Mesothelial cell of epicardium (in vitro differentiated cells): ENCODE measurements around the gene APLP2. TPM values are rescaled to one million over a fixed set of nuclear protein-coding genes. Genes with fewer than 3 reads are reported as not detected.

ENCODE experiments used
- DNase-seq, 2 experiments: peaks; one replicate each; pipeline ENCODE4 v3.0.0; 2021; ENCODE audit warnings: low spot score in 2 of 2; ENCODE audit not compliant: unreplicated experiment in 2 of 2
- H3K27ac Mint-ChIP-seq: 2 replicates; pipeline ENCODE4 v1.8.0; 2021; ENCODE audit warnings: mixed read lengths
- H3K27me3 Mint-ChIP-seq: 2 replicates; pipeline ENCODE4 v1.8.0; 2021; ENCODE audit warnings: low read depth, mixed read lengths
- H3K36me3 Mint-ChIP-seq: 2 replicates; pipeline ENCODE4 v1.8.0; 2021; ENCODE audit warnings: mixed read lengths
- H3K4me1 Mint-ChIP-seq: 2 replicates; pipeline ENCODE4 v1.8.0; 2021; ENCODE audit warnings: mixed read lengths
- H3K4me3 Mint-ChIP-seq: 2 replicates; pipeline ENCODE4 v1.8.0; 2021; ENCODE audit warnings: mild to moderate bottlenecking, moderate library complexity, mixed read lengths
- H3K9me3 Mint-ChIP-seq: 2 replicates; pipeline ENCODE4 v1.8.0; 2021; ENCODE audit warnings: mixed read lengths
- CTCF ChIP-seq: fragments of 200-600 bp; sonication (generic); IDR thresholded peaks from one replicate; pipeline ENCODE4 v1.5.0; 2021; ENCODE audit warnings: antibody characterized with exemption; ENCODE audit not compliant: unreplicated experiment
- total RNA-seq: library from RNA; stranded (reverse); gene quantifications from 3 replicates; pipeline ENCODE4 v1.2.1, GENCODE V29; 2021

The APLP2 gene
- total RNA-seq, 1 donor from 2014 or later, result 240 TPM

- DNase-seq, result no peak
- Mint-ChIP-seq H3K4me1 (peaks cover 19% of the 10 kb centered on the region), H3K4me3 (no peak overlapping the region), H3K36me3 (no peaks in the 10 kb centered on the region), H3K27ac (no peak overlapping the region), H3K9me3 (no peaks in the 10 kb centered on the region), H3K27me3 (peaks cover 44% of the 10 kb centered on the region)
- TF ChIP-seq CTCF, result no peak
Observed at GRCh38 chr11:130157840-130158239, 88.1 kb downstream of the APLP2 start.

- Mint-ChIP-seq H3K27me3 (peaks cover 44% of the 10 kb centered on the region), H3K27ac (peak overlapping the region; percentile 51), H3K9me3 (no peaks in the 10 kb centered on the region)
Observed at GRCh38 chr11:130159139-130159538, 89.4 kb downstream of the APLP2 start.

GRCh38 chr11:130159657-130160497, 90.2 kb downstream of the APLP2 start, which contains the start of gene ST14:
Gene ST14, plus strand, starts transcription at chr11:130159782. Its CDS starts 198 bp downstream, at chr11:130159980.
- Mint-ChIP-seq H3K27ac (peak within 1 kb of the TSS; percentile 84), H3K4me1 (peaks cover 19% of the 10 kb centered on the region), H3K36me3 (no peaks in the 10 kb centered on the region), H3K4me3 (peak within 1 kb of the TSS; percentile 78), H3K9me3 (no peaks in the 10 kb centered on the region), H3K27me3 (peaks cover 44% of the 10 kb centered on the region)
- peak in 1 of 2 experiments; percentile 54 for DNase-seq
- TF ChIP-seq CTCF, result no peak

More at GRCh38 chr11:130159139-130159538, 89.4 kb downstream of the APLP2 start:
- TF ChIP-seq CTCF, result no peak
- DNase-seq, result no peak
- Mint-ChIP-seq H3K4me3 (peak overlapping the region; percentile 61), H3K36me3 (no peaks in the 10 kb centered on the region), H3K4me1 (peaks cover 19% of the 10 kb centered on the region)

- no peaks in the 10 kb centered on the region for H3K36me3 Mint-ChIP-seq
- peaks cover 44% of the 10 kb centered on the region for H3K27me3 Mint-ChIP-seq
- H3K27ac Mint-ChIP-seq, result peak overlapping the region; percentile 84
Observed at GRCh38 chr11:130160498-130161155, 90.9 kb downstream of the APLP2 start.

More at GRCh38 chr11:130160498-130161155, 90.9 kb downstream of the APLP2 start:
- no peaks in the 10 kb centered on the region for H3K9me3 Mint-ChIP-seq
- DNase-seq, result no peak
- TF ChIP-seq CTCF, result no peak
- H3K4me3 Mint-ChIP-seq, result peak overlapping the region; percentile 78
- peaks cover 19% of the 10 kb centered on the region for H3K4me1 Mint-ChIP-seq
